MM.1S (cell line): ENCODE data around the gene RAPGEF4.

Experiments
- EZH2 ChIP-seq: fragments of 300-600 bp; sonication (generic); optimal IDR thresholded peaks from 2 replicates; pipeline ENCODE3; 2017; ENCODE audit warnings: low read depth, mild to moderate bottlenecking, antibody characterized with exemption, low read length, mixed read lengths
- TF ChIP-seq, protein P1 (sequence below): fragments of 300-600 bp; sonication (generic); IDR thresholded peaks from 2 replicates; pipeline ENCODE4 v1.5.1; 2016; ENCODE audit warnings: antibody characterized with exemption, low read length, mixed read lengths

DNA sequence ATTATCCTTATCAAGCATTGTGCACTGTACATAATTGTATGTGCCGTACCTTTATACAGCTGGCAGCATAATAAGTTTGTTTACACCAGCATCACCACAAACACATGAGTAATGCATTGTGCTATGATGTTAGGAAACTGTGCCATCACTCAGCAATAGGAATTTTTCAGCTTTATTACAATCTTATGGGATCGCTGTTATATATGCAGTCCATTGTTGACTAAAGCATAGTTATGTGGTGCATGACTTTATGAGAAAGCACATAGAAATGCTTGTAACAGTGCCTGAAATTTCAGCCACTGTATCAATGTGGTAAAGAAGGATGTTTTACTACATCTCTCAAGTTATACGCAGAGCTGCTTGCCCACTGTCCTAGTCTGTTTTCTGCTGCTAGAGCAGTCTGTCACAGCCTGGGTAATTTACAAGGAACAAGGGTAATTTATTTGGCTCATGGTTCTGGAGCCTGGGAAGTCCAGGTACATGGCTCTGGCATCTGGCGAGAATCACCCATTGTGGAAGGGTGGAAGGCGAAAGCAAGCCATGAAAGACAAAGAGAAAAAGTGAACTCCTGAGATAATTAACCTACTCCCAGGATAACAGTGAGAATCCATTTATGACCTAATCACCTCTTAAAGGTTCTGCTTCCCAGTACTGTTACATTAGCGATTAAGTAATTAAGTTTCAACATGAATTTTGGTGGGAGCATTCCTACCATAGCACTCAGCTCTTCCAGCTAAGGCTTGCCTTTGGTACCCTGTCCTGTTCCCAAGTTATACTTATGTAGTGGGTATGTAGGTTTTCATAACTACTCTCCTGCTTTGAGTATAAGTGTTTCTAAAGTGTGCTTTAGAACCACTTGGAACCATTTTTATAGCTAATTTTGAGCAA, 344.6 kb downstream of the RAPGEF4 start:
- TF ChIP-seq, protein P1, sequence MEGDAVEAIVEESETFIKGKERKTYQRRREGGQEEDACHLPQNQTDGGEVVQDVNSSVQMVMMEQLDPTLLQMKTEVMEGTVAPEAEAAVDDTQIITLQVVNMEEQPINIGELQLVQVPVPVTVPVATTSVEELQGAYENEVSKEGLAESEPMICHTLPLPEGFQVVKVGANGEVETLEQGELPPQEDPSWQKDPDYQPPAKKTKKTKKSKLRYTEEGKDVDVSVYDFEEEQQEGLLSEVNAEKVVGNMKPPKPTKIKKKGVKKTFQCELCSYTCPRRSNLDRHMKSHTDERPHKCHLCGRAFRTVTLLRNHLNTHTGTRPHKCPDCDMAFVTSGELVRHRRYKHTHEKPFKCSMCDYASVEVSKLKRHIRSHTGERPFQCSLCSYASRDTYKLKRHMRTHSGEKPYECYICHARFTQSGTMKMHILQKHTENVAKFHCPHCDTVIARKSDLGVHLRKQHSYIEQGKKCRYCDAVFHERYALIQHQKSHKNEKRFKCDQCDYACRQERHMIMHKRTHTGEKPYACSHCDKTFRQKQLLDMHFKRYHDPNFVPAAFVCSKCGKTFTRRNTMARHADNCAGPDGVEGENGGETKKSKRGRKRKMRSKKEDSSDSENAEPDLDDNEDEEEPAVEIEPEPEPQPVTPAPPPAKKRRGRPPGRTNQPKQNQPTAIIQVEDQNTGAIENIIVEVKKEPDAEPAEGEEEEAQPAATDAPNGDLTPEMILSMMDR, result no peak
- no peak for TF ChIP-seq EZH2
